Skeletal muscle tissue (tissue), 4 donors: Measurements from ENCODE around the gene OLFML2A. TPM values are rescaled to one million over a fixed set of nuclear protein-coding genes. Genes with fewer than 3 reads are reported as not detected.

Source experiments
- H3K27ac ChIP-seq: one replicate; pipeline ENCODE4 v1.7.0; 2013; ENCODE audit warnings: mild to moderate bottlenecking, low read depth, low read length, inconsistent platforms
- H3K27me3 ChIP-seq, 3 donors: one replicate each; pipeline ENCODE4 v1.7.0; 2013; ENCODE audit warnings: low read length in 3 of 3; ENCODE audit not compliant: control insufficient read depth in 3 of 3, insufficient read depth in 3 of 3
- H3K36me3 ChIP-seq, 3 donors: one replicate each; pipeline ENCODE4 v1.7.0; 2013; ENCODE audit warnings: low read length in 3 of 3; ENCODE audit not compliant: control insufficient read depth in 3 of 3, insufficient read depth in 3 of 3
- H3K4me1 ChIP-seq, 3 donors: one replicate each; pipeline ENCODE4 v1.7.0; 2013; ENCODE audit warnings: low read length in 3 of 3, mild to moderate bottlenecking in 3 of 3; ENCODE audit not compliant: control insufficient read depth in 3 of 3, insufficient read depth in 3 of 3
- H3K4me3 ChIP-seq, 3 donors: one replicate each; pipeline ENCODE4 v1.7.0; 2013; ENCODE audit warnings: low read length in 3 of 3
- H3K9ac ChIP-seq, 3 donors: one replicate each; pipeline ENCODE4 v1.7.0; 2013; ENCODE audit warnings: low read length in 3 of 3, mild to moderate bottlenecking in 3 of 3, moderate library complexity in 2 of 3, low read depth in 1 of 3
- H3K9me3 ChIP-seq, 3 donors: one replicate each; pipeline ENCODE4 v1.7.0; 2013; ENCODE audit warnings: low read length in 3 of 3; ENCODE audit not compliant: control insufficient read depth in 3 of 3
- total RNA-seq: library from RNA; depleted of rRNA; stranded (reverse); fragments of >200 nt; gene quantifications from one replicate; pipeline ENCODE4 v1.2.3, GENCODE V29; 2014
- donor health status: Osteomylitis.

The OLFML2A gene
- total RNA-seq, 1 donor from 2014 or later = 65.8 TPM

DNA sequence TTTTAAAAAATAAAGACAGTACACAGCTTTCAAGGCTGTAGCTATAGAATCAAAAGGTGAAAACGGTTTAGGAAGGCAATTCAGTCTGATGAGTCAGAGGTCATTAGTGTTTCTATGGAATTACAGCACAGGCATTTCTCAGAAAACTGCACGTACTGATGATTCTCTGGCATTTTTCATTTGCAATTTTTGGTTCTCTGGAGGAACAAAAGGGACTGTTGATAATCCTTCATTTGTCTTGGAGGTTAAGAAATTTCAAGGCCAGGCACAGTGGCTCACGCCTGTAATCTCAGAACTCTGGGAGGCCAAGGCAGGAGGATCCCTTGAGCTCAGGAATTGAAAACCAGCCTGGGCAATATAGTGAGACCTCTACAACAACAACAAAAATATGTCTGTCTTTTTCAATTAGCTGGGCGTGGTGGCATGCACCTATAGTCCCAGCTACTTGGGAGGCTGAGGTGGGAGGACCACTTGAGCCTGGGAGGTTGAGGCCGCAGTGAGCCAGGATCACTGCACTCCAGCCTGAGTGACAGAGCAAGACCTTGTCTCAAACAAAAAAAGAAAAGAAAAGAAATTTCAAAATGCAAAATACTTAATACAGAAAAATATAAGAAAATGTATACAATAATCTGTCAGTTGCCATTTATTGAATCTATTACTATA lies 33.1 kb upstream of the OLFML2A start:
- no peaks in the 10 kb centered on the region for H3K4me1 ChIP-seq
- H3K27me3 ChIP-seq = no peaks in the 10 kb centered on the region
- H3K36me3 ChIP-seq = no peaks in the 10 kb centered on the region
- no peak overlapping the region for H3K4me3 ChIP-seq
- H3K9me3 ChIP-seq = no peaks in the 10 kb centered on the region
- H3K9ac ChIP-seq = no peak overlapping the region
- no peak overlapping the region for H3K27ac ChIP-seq

- Histone ChIP-seq H3K4me1 (no peaks in the 10 kb centered on the region), H3K36me3 (no peaks in the 10 kb centered on the region), H3K27me3 (no peaks in the 10 kb centered on the region)
These were observed 29.9 kb upstream of the OLFML2A start for GRCh38 chr9:124747065-124747464.

GRCh38 chr9:124749284-124749683 lies 27.6 kb upstream of the OLFML2A start:
- Histone ChIP-seq H3K36me3 (no peaks in the 10 kb centered on the region), H3K27ac (no peak overlapping the region), H3K4me3 (no peak overlapping the region), H3K27me3 (no peaks in the 10 kb centered on the region), H3K9ac (no peak overlapping the region), H3K9me3 (no peaks in the 10 kb centered on the region), H3K4me1 (no peaks in the 10 kb centered on the region)

More at GRCh38 chr9:124747065-124747464, 29.9 kb upstream of the OLFML2A start:
- Histone ChIP-seq H3K4me3 (no peak overlapping the region), H3K9me3 (no peaks in the 10 kb centered on the region), H3K27ac (no peak overlapping the region), H3K9ac (no peak overlapping the region)

GRCh38 chr9:124749781-124750180 lies 27.2 kb upstream of the OLFML2A start:
- Histone ChIP-seq H3K9me3 (no peaks in the 10 kb centered on the region), H3K4me3 (no peak overlapping the region), H3K27me3 (no peaks in the 10 kb centered on the region), H3K36me3 (no peaks in the 10 kb centered on the region), H3K27ac (no peak overlapping the region), H3K9ac (no peak overlapping the region), H3K4me1 (no peaks in the 10 kb centered on the region)

DNA sequence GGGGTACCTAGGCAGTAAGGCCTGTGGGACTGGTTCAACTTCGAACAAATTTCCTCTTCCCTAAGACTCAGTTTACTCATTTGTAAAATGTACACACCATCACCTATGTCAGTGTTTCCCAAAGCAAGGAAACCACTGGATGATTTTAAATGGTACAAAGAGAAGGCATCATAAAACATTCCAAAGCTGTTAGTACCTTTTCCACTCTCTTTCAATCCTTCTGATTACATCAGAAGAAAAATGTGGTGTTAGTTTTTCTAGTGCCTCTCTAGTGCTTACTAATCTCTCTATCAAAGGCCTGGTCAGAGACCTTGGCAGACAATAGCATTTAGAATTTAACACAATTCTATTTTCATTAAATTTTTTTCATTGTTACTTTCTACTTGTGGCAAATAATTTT lies 24.0 kb upstream of the OLFML2A start:
- H3K9ac ChIP-seq = no peak overlapping the region
- H3K27ac ChIP-seq = no peak overlapping the region
- H3K4me3 ChIP-seq = no peak overlapping the region
- peaks cover 0 to 2% (median 0%) of the 10 kb centered on the region in 3 donors for H3K27me3 ChIP-seq
- no peaks in the 10 kb centered on the region for H3K36me3 ChIP-seq
- H3K9me3 ChIP-seq = no peaks in the 10 kb centered on the region
- H3K4me1 ChIP-seq = no peaks in the 10 kb centered on the region

DNA sequence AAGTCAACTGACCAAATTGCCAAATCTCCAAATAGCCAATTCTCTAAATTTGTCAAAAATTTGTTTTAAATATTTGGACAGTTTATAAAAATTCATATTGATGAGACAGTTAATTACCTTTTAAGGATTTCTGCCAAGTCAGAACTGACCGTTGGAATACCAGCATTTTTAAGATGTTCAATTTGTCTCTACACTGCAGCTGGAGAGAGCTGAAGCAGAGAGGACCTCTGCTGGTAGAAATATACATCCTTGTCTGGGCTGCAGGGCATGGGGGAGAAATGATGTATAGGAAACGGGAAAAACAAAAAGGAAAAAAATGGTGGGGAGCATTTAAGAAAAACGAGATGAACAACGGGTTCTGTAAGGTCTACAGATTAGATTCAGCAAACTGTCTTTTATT lies 22.6 kb upstream of the OLFML2A start:
- Histone ChIP-seq H3K4me1 (no peaks in the 10 kb centered on the region), H3K4me3 (no peak overlapping the region), H3K36me3 (no peaks in the 10 kb centered on the region), H3K27ac (no peak overlapping the region), H3K27me3 (peaks cover 0 to 2% (median 0%) of the 10 kb centered on the region in 3 donors), H3K9me3 (no peaks in the 10 kb centered on the region), H3K9ac (no peak overlapping the region)

DNA sequence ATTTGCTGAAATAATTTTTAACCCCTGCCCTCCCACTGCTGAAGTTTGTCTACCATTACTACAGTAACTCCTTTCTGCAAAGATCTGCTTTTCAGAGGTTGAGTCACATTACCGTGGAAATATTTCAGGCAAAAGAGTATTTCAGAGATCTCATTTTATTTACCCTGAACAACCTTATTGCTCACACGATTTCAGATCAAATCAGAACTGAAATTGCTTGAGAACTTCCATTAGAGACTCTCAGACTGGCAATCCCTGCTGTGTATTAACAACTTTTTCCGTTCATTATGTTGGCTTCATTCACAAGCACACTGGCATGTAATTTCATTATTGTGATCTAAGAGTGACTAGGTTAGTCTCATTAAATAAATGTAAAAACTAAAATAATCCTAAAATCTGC lies 21.9 kb upstream of the OLFML2A start:
- no peaks in the 10 kb centered on the region for H3K9me3 ChIP-seq
- H3K27ac ChIP-seq = no peak overlapping the region
- no peak overlapping the region for H3K9ac ChIP-seq
- no peaks in the 10 kb centered on the region for H3K36me3 ChIP-seq
- H3K4me1 ChIP-seq = no peaks in the 10 kb centered on the region
- no peak overlapping the region for H3K4me3 ChIP-seq
- H3K27me3 ChIP-seq = peaks cover 0 to 2% (median 0%) of the 10 kb centered on the region in 3 donors

GRCh38 chr9:124756011-124756410 lies 20.9 kb upstream of the OLFML2A start:
- peaks cover 0 to 2% (median 0%) of the 10 kb centered on the region in 3 donors for H3K27me3 ChIP-seq
- no peaks in the 10 kb centered on the region for H3K9me3 ChIP-seq
- no peaks in the 10 kb centered on the region for H3K36me3 ChIP-seq
- no peak overlapping the region for H3K9ac ChIP-seq
- H3K4me1 ChIP-seq = no peaks in the 10 kb centered on the region
- no peak overlapping the region for H3K4me3 ChIP-seq
- H3K27ac ChIP-seq = no peak overlapping the region

DNA sequence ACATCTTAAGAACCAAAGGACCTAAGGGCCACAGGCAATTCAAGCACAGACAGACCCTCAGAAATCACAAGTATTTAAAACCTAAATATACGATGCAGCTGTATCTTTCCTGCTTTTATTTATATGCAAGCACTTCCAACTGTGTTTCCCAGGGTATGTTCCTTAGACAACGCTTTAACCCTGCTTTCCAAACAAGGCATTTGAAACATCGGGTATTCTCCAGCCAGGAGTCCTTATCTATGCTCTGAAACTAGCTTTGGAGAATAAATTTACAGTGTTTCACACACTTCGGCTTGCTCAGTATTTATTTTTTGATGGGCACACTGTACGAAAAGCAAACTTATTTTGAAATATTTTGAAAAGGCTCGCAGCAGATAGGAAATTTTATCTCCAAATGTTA lies 19.3 kb upstream of the OLFML2A start:
- peaks cover 0 to 2% (median 0%) of the 10 kb centered on the region in 3 donors for H3K27me3 ChIP-seq
- no peak overlapping the region for H3K9ac ChIP-seq
- no peaks in the 10 kb centered on the region for H3K4me1 ChIP-seq
- no peaks in the 10 kb centered on the region for H3K36me3 ChIP-seq
- H3K27ac ChIP-seq = no peak overlapping the region
- no peak overlapping the region for H3K4me3 ChIP-seq
- no peaks in the 10 kb centered on the region for H3K9me3 ChIP-seq

- Histone ChIP-seq H3K4me1 (no peaks in the 10 kb centered on the region), H3K9me3 (no peaks in the 10 kb centered on the region), H3K27ac (no peak overlapping the region), H3K27me3 (peaks cover 0 to 2% (median 0%) of the 10 kb centered on the region in 3 donors), H3K36me3 (no peaks in the 10 kb centered on the region), H3K9ac (no peak overlapping the region), H3K4me3 (no peak overlapping the region)
These were observed 18.9 kb upstream of the OLFML2A start for GRCh38 chr9:124758061-124758460.
